IMR-90 (cell line): ENCODE data around the gene GSE1.

ENCODE experiments used
- CTCF ChIP-seq: conservative IDR thresholded peaks from 2 replicates; pipeline ENCODE4 v1.5.1; 2012; ENCODE audit warnings: mild to moderate bottlenecking, low read depth, low read length, improper control_type of control experiment
- POLR2A ChIP-seq: IDR thresholded peaks from 2 replicates; pipeline ENCODE4 v1.6.1; 2012; ENCODE audit warnings: mild to moderate bottlenecking, low read depth, low read length

DNA sequence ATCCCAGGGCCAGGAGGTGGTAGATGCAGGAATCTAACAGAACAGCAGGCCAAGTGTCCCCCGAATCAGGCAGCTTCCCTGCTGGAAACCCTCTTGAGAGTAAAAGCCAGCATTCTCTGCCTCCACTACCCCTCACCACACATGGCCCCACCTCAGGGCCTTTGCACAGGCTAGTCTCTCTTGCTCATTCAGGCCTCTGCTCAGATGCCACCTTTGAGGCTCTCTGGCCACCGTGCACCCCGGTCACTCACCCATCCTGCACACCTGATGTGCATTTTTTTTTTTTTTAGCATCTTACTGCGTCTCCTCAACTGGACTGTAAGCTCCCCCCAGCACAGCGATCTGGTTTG is 34.5 kb upstream of the GSE1 start:
- no peak for TF ChIP-seq CTCF
- no peak for TF ChIP-seq POLR2A
